PFSK-1 (cell line): Measurements from ENCODE around the gene SIN3A.

Experiments used
- FOXP2 ChIP-seq: optimal IDR thresholded peaks from 2 replicates; pipeline ENCODE3; 2011; ENCODE audit warnings: borderline replicate concordance, control low read depth, inconsistent platforms; ENCODE audit not compliant: insufficient read depth; ENCODE audit errors: extremely low read length, extremely low read depth
- POLR2AphosphoS5 ChIP-seq: IDR thresholded peaks from 2 replicates; pipeline ENCODE4 v1.6.1; 2012; ENCODE audit warnings: low read depth, mild to moderate bottlenecking, control low read depth, low read length, moderate library complexity
- REST ChIP-seq, 2 experiments: IDR thresholded peaks; 2 replicates each; pipeline versions ENCODE4 v1.6.1 to v1.8.0; 2011 to 2012; ENCODE audit warnings: low read depth in 2 of 2, low read length in 2 of 2, control low read depth in 1 of 2, inconsistent platforms in 1 of 2, mild to moderate bottlenecking in 1 of 2, moderate library complexity in 1 of 2; ENCODE audit not compliant: insufficient read depth in 1 of 2
- SIN3A ChIP-seq: IDR thresholded peaks from 2 replicates; pipeline ENCODE4 v1.6.1; 2012; ENCODE audit warnings: mild to moderate bottlenecking, low read length, moderate library complexity, borderline replicate concordance; ENCODE audit not compliant: insufficient read depth
- TAF1 ChIP-seq: IDR thresholded peaks from 2 replicates; pipeline ENCODE4 v1.6.1; 2012; ENCODE audit warnings: low read length, control low read depth, borderline replicate concordance; ENCODE audit not compliant: insufficient read depth

The SIN3A gene

GRCh38 chr15:75350601-75351361 lies 100.7 kb downstream of the SIN3A start:
- TF ChIP-seq REST (IDR thresholded peaks at IDR 0.05; ENCODE audit: insufficient read depth in 1 of 2, low read depth in 2 of 2, low read length in 2 of 2) (no peak), FOXP2 (no peak), POLR2AphosphoS5 (no peak), SIN3A (no peak)

GRCh38 chr15:75349851-75350588 lies 101.5 kb downstream of the SIN3A start:
- peak; percentile 56; the same call in 1 of the 2 replicates for TF ChIP-seq POLR2AphosphoS5
- no peak for TF ChIP-seq TAF1

- no peak for TF ChIP-seq TAF1
- TF ChIP-seq REST (IDR thresholded peaks at IDR 0.05; ENCODE audit: insufficient read depth in 1 of 2, low read depth in 2 of 2, low read length in 2 of 2), result no peak
- no peak for TF ChIP-seq SIN3A
- TF ChIP-seq FOXP2, result no peak
- TF ChIP-seq POLR2AphosphoS5, result no peak
Observed at GRCh38 chr15:75348562-75349350, 102.7 kb downstream of the SIN3A start.

GRCh38 chr15:75348034-75348561 lies 103.4 kb downstream of the SIN3A start:
- TF ChIP-seq FOXP2 (no peak), POLR2AphosphoS5 (no peak), SIN3A (no peak), TAF1 (no peak), REST (IDR thresholded peaks at IDR 0.05; ENCODE audit: insufficient read depth in 1 of 2, low read depth in 2 of 2, low read length in 2 of 2) (no peak)
